Suppressor macrophage (primary cell): ENCODE measurements around the gene THSD7A.

Source experiments
- DNase-seq, 4 experiments: peaks; one replicate each; pipeline ENCODE4 v3.0.0-alpha.2; 2020 to 2022

The THSD7A gene

DNA sequence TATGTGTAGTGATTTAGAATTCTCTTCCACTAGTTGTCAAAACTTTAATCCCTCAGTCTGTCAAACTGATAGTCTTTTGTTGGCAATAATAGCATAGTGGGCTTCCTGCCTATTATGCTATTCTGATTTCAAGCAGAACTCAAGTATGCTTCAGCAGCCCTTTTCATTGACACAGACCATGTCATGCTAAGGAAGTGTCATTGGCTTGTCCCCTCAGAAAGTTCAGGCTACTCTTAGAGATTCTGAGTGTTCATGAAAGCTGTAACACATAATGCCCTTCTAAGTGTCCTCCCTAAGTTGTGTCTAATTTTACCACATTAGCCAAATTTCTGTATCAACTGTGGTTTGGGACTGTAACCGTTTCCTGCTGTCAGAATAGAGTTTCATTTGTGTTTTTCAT lies 198.7 kb downstream of the THSD7A start:
- DNase-seq = no peak

DNA sequence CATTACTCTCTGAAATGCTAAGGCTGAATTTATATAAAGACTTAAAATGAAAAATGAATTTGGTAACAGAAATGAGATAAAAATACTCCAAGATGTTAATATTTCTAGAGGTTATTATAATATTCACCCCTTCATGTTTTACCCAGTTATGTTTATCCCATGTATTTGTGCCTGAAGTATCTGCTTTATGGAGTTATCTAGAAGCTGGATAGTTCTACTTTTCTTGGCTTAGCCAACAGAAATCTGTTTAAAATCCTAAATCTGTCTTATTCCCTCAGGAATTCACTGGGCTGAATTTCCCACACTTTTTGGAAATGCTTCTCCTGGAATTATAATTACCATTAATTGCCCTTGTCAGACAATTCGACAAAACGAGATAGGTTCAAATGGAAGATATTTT lies 201.6 kb downstream of the THSD7A start:
- no peak for DNase-seq

DNA sequence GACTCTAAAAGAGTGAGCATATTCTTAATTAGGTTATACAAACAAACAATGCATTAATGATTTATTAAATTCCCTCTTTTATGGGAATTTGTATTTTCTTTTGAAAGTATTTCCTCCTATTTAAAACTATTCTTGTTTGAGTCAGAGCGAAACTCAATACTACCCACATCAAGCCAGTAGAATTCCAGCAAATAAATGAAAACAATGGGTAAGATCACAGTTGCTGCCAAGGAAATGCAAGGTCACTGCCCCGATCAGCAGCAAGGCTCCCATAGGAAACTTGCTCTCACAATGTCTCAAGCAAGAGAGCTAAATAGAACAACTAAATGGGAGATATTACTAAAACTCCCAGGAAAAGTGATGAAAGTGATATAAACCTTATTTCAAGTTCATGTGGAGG lies 206.3 kb downstream of the THSD7A start:
- DNase-seq = no peak

DNA sequence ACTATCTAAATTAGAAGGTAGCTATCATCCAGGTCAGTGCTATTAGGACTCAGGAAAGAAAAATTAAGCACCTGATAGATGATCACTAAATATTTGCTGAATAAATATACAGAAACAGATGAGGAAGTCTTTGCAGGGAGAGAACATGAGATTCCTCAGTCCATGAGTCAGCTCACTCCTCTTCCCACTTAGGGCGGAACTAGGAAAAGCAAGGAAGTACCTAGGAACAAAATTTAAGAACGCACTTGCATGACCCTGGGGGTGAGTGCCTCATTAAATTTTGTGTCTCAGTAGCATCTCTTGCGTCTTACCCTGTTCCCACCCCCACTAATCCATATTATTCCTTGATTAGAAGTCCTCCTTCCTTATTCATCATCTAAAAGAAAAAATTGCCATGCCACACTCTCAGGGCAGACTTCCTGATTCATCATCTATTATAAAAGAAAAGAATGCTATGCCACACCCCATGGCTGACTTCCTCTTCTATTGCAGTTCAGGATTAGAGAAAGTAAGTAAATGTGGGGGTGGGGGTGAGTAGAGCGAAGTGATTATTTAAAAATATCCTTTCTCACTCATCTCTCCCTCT lies 208.8 kb downstream of the THSD7A start:
- DNase-seq = no peak

DNA sequence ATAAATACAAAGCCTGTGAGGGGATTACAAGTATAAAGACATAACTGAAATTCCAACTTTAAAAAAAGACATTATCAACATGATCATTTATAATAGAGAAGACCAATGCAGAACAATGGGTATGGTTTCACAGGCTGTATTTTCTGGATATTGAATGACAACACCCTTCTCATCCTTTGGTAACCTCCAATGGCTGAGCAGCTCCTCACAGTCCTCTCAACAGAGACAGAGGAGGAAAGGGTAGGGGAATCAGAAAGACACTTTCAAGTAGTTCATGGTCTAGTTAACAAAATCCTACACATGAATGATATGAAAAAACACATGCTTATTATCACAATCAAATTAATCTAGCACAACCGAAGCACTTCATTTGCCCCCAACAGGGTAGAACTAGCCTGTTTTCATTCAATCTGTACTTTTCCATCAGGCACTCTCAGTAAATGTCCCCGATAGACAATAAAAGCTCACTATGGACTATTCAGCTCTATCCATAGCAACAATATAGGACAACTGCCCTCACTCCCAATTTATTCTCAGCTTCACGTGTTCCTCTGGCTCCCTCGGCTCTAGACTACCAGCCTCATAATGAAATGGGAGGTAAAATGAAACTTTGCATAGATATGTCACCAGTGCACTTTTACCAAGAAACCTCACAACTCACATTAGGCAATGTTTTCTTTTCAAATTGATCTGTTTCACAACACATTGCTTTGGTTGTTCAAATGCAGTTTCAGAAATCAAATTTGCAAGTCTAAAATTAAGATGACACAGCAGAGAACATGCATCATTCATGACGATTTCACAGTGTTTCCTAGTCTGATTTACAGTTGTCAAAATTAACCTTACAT lies 211.4 kb downstream of the THSD7A start:
- DNase-seq = no peak

DNA sequence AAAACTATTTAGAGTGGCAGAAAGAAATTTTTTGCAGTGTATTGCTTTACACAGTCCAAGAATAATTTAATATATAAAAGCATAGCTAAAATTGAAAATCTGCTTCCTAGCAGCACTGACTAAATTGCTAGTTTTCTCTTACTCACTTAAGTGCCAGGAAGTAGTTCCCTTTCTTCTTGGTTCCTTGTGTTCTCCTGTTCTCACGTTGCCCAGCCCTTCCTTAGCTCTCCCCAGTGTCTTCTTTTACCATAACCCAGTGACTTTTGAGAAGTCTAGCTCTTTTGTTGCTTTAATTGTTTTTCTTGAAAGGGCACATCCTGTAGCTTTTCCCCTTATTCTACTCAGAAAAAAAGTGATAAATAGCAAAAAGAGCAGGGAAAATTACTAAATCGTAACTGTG lies 215.5 kb downstream of the THSD7A start:
- no peak for DNase-seq

DNA sequence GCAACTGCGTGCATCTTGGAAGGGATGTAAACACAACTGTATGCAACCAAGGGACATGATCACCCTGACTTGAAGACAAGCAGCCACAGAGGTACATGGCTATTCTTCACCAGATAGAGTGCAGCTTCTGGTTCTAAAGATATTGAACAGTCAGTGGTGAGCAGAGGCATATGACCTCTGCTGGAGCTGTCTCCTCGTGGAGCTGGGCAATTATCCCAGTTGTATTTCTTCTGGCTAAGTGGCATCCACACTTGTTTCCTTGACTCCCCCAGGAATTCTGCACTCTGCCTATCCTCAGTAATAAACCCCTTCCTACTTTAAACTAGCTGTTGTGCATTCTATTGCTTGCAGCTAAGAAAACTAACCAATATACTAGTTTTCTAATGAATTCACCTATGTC lies 216.8 kb downstream of the THSD7A start:
- DNase-seq = no peak

GRCh38 chr7:11613292-11613930 lies 218.6 kb downstream of the THSD7A start:
- no peak for DNase-seq

DNA sequence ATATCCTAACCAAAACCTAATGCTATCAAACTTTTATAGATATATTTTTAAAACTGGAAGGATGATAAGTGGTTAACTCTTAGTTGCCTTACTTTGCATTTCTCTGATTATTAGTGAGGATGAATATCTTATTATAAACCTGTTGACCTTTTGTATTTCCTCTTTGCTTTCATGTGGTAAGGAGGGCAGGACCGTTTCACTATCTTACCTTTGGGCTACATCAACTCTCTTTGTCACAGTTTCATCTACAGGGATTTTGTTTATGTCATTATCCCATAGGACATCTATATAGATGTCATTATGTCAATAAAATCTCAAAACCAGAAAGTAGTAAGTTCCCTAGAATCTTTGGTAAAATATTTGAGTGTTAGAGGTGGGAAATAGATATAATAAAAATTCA lies 219.3 kb downstream of the THSD7A start:
- no peak for DNase-seq

DNA sequence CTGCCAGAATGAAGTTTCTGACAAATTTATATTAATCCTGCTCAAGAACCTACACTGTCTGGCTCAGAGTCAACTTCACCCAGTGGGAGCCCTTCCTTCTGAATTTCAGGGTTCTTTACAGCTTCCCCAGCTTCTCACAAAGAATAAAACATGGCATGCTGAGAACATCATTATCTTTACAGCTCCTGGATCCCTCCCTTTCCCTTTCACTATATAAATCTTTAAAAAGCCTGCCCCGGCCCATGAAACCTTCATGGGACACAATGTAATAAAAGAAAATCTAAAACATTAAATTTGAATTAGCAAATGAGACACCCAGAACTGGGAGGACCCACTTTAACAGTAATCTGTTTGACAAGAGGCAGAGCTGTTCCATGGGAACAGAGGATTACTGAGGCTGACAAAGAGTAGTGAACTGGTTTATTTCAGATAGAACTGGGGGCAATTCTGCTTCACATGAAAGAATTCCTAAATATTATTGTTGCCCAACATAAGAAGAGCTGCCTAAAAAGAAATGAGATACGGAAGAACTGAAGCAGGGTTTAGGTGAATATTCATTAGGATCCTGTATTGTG lies 222.8 kb downstream of the THSD7A start:
- DNase-seq = no peak

- no peak for DNase-seq
Measured at GRCh38 chr7:11607686-11608085, 224.3 kb downstream of the THSD7A start.

DNA sequence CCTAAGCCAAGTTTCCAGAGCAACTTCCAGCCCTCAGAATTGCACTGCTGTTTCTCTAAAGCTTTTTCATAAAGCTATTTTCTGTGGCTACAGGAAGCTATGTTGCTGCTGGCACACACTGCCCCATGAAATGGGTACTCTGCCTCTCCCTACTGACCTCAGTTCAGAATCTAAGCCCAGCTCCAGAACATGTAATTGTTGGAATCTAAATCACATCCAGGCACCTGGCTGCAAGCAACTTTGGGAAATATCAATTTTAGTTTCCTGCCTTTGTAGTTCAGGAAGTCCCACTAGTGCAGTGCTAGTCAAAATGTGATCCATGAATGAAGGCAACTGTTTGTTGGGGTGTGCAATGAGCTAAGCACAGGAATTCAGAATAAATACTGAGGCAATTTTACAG lies 226.2 kb downstream of the THSD7A start:
- DNase-seq = no peak

DNA sequence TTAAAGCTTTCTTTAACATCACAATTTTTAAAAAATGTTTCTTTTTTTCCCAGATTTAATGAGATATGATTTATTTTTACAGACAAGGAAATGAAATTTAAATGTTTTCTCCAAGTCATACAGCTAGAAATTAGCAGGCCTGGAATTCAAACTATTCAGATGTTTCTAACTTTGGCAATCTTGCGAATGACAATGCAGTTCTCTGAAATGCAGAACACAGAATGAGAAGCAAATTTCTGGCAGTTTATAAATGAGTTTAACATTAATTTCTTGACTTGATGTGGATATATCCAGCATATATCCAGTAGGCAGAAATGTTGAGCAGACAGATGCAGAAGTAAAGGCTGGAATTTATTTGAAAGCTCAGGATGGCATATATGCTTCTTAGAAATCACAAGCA lies 227.5 kb downstream of the THSD7A start:
- DNase-seq = no peak

- no peak for DNase-seq
Measured at GRCh38 chr7:11601761-11602160, 230.2 kb downstream of the THSD7A start.

- DNase-seq = no peak
Measured at GRCh38 chr7:11593322-11593721, 238.7 kb downstream of the THSD7A start.

DNA sequence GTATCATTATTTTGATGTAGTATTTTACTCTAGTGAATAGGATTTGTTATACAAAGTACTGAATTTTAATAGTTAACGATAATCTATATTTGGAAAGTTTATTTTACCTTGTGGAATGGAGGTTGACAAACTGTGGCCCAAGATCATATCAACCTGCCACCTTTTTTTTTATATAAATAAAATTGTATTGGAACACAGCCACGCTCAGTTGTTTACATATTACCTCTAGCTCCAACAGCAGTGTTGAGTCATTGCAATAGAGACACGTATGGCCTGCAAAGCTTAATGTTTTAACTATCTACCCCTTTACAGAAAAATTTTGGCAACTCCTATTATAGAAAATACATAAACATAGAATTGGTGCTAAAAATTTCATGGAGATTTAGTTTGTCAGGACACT lies 239.3 kb downstream of the THSD7A start:
- no peak for DNase-seq

DNA sequence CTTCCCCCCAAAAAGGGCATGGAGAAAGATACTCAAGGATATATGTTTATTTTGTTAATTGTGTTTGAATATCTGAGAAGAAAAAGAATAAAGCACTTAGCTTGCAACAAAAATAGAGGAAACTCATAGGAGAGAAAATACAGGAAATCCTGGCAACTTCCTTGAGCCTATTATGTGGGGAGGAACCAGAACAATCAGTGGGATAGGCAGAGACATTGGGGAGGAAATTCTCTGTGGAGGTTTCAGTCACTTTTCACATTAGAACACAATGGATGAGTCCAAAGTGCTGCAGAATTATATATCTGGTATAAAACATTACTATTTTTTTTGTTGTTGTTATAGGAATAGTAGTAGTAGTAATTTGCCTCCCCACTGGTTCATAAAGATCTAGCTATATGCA lies 240.1 kb downstream of the THSD7A start:
- DNase-seq = no peak

GRCh38 chr7:11591055-11591633 lies 240.9 kb downstream of the THSD7A start:
- no peak for DNase-seq

DNA sequence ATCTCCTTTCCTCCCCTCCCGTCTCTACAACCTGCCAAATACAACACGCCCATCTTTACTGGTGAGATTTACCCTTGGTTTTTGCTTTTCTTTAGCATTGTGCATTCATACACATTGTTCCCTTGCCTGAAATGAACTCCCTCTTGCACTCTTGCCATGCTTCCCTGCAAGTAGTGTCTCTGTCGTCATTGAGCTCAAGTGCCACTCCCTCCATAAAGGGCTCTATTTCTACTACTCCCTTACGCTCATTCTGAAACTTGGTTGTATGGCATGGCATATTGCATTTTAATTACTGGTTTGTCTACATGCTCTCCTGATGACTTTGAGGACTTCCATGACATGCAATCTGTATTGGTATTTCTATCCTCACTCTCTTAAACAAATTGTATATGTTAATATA lies 242.7 kb downstream of the THSD7A start:
- DNase-seq = no peak

DNA sequence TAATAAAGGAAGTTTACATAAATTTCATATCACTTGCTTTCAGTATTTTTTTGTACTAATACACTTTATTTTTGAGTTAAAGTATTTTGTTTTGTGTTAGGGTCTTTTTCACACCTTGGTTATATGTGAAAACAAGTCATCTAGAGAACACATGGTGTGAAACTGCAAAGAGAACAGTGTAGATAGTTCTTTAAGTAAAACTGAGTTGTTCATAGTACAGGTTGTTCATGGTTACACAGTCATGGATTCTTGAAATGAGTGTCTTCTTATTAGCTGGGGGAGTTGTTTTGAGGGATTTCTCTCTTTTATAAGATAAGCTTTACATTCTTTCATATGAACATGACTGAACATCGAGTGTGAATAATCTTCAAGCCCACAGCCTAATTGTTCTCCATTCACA lies 244.2 kb downstream of the THSD7A start:
- no peak for DNase-seq

GRCh38 chr7:11587048-11587447 lies 244.9 kb downstream of the THSD7A start:
- no peak for DNase-seq

- no peak for DNase-seq
Measured at GRCh38 chr7:11584406-11585031, 247.5 kb downstream of the THSD7A start.

DNA sequence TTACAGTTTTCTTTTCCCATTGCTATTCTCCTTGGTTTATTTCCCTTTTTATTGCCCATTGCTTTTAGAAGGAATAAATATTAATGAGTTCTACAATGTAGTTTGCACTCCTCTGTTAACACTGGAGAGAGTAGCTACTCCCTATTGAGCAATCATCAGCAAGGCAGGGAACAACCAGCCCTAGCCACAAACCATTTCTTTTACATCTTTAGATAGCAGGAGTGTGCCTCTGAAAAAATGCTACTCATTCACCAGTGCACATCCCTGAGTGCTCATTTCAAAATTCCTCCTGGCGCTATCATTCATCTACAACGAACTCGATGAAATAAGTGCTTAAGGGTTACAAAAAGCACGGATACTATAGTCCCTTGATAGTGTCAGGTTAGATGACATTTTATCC lies 252.9 kb downstream of the THSD7A start:
- no peak for DNase-seq
